Stimulated activated CD8-positive, alpha-beta memory T cell treated with anti-CD3 and anti-CD28 coated beads, Interleukin-4, amount 100 ng/mL, for 24 hours (primary cell): ENCODE results near the gene CACNA1D.

Experiments
- DNase-seq: peaks from one replicate; pipeline ENCODE4 v3.0.0-alpha.2; 2020; ENCODE audit warnings: low read depth

Gene CACNA1D

GRCh38 chr3:53787016-53787415 lies 292.6 kb downstream of the CACNA1D start:
- DNase-seq, result no peak

GRCh38 chr3:53788038-53788437 lies 293.6 kb downstream of the CACNA1D start:
- DNase-seq, result no peak

GRCh38 chr3:53789459-53789858 lies 295.0 kb downstream of the CACNA1D start:
- no peak for DNase-seq

GRCh38 chr3:53790470-53790869 lies 296.1 kb downstream of the CACNA1D start:
- no peak for DNase-seq

GRCh38 chr3:53791317-53791716 lies 296.9 kb downstream of the CACNA1D start:
- no peak for DNase-seq

- no peak for DNase-seq
These were observed 298.5 kb downstream of the CACNA1D start for GRCh38 chr3:53792866-53793265.

- DNase-seq, result no peak
These were observed 300.2 kb downstream of the CACNA1D start for GRCh38 chr3:53794597-53794996.

- DNase-seq, result no peak
These were observed 300.8 kb downstream of the CACNA1D start for GRCh38 chr3:53795176-53795575.

- DNase-seq, result no peak
These were observed 301.6 kb downstream of the CACNA1D start for GRCh38 chr3:53795789-53796560.

- no peak for DNase-seq
These were observed 303.7 kb downstream of the CACNA1D start for GRCh38 chr3:53798144-53798543.

- no peak for DNase-seq
These were observed 305.0 kb downstream of the CACNA1D start for GRCh38 chr3:53799338-53799865.

- DNase-seq, result no peak
These were observed 305.9 kb downstream of the CACNA1D start for GRCh38 chr3:53800041-53800906.

GRCh38 chr3:53801319-53801718 lies 306.9 kb downstream of the CACNA1D start:
- no peak for DNase-seq

- no peak for DNase-seq
These were observed 308.0 kb downstream of the CACNA1D start for GRCh38 chr3:53802256-53802880.

GRCh38 chr3:53803124-53803815 lies 308.9 kb downstream of the CACNA1D start:
- no peak for DNase-seq

GRCh38 chr3:53803816-53804695 lies 309.6 kb downstream of the CACNA1D start:
- DNase-seq, result no peak

- no peak for DNase-seq
These were observed 310.5 kb downstream of the CACNA1D start for GRCh38 chr3:53804697-53805462.

- no peak for DNase-seq
These were observed 311.2 kb downstream of the CACNA1D start for GRCh38 chr3:53805463-53806159.
